ENCODE data around the gene CLEC7A.
A peak's percentile ranks its signal among the peaks of the same experiment; 100 is the strongest.

DNA sequence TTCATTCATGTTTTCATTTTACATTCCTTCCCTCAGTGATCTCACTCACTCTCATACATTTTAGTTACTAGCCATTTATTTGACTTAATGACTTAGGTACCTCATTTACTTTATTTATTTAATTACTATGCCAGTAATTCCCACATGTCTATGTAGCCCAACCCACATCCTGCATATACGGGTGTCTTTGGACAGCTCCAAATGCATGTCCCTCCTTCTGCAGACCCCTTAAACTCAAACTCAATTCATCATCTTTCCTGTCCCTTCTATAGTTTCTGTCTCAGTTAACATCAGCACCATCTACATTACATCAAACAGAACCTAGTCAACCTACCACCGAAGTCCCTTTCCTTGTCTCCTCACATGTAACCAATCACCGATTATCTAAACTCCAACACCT lies 34.0 kb downstream of the CLEC7A start:
- TF ChIP-seq TSHZ1 (tag by site-specific recombination; IDR thresholded peaks at IDR 0.05; ENCODE audit: borderline replicate concordance): no peak
- TF ChIP-seq, protein P1, sequence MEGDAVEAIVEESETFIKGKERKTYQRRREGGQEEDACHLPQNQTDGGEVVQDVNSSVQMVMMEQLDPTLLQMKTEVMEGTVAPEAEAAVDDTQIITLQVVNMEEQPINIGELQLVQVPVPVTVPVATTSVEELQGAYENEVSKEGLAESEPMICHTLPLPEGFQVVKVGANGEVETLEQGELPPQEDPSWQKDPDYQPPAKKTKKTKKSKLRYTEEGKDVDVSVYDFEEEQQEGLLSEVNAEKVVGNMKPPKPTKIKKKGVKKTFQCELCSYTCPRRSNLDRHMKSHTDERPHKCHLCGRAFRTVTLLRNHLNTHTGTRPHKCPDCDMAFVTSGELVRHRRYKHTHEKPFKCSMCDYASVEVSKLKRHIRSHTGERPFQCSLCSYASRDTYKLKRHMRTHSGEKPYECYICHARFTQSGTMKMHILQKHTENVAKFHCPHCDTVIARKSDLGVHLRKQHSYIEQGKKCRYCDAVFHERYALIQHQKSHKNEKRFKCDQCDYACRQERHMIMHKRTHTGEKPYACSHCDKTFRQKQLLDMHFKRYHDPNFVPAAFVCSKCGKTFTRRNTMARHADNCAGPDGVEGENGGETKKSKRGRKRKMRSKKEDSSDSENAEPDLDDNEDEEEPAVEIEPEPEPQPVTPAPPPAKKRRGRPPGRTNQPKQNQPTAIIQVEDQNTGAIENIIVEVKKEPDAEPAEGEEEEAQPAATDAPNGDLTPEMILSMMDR (tag by site-specific recombination; IDR thresholded peaks at IDR 0.05): no peak
- TF ChIP-seq, protein P2, sequence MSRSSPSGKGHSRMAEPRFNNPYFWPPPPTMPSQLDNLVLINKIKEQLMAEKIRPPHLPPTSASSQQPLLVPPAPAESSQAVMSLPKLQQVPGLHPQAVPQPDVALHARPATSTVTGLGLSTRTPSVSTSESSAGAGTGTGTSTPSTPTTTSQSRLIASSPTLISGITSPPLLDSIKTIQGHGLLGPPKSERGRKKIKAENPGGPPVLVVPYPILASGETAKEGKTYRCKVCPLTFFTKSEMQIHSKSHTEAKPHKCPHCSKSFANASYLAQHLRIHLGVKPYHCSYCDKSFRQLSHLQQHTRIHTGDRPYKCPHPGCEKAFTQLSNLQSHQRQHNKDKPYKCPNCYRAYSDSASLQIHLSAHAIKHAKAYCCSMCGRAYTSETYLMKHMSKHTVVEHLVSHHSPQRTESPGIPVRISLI (tag by site-specific recombination; IDR thresholded peaks at IDR 0.05): no peak
- TF ChIP-seq, protein P3, sequence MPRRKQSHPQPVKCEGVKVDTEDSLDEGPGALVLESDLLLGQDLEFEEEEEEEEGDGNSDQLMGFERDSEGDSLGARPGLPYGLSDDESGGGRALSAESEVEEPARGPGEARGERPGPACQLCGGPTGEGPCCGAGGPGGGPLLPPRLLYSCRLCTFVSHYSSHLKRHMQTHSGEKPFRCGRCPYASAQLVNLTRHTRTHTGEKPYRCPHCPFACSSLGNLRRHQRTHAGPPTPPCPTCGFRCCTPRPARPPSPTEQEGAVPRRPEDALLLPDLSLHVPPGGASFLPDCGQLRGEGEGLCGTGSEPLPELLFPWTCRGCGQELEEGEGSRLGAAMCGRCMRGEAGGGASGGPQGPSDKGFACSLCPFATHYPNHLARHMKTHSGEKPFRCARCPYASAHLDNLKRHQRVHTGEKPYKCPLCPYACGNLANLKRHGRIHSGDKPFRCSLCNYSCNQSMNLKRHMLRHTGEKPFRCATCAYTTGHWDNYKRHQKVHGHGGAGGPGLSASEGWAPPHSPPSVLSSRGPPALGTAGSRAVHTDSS (tag by site-specific recombination; IDR thresholded peaks at IDR 0.05): no peak
- TF ChIP-seq ZXDB (tag by site-specific recombination; IDR thresholded peaks at IDR 0.05): no peak
- TF ChIP-seq PATZ1 (tag by site-specific recombination; IDR thresholded peaks at IDR 0.05): no peak
- TF ChIP-seq ZBTB11 (tag by site-specific recombination; conservative IDR thresholded peaks at IDR 0.05; ENCODE audit: low read depth): no peak
- 0 out of 2 replicates have a peak, but pooled peaks have one; percentile 52 for TF ChIP-seq REST (tag by site-specific recombination; IDR thresholded peaks at IDR 0.05)
- no peak for TF ChIP-seq ZNF18 (tag by site-specific recombination; IDR thresholded peaks at IDR 0.05)
- TF ChIP-seq ZNF473 (tag by site-specific recombination; IDR thresholded peaks at IDR 0.05): no peak
- no peak for TF ChIP-seq ZNF626 (tag by site-specific recombination; IDR thresholded peaks at IDR 0.05)
- no peak for TF ChIP-seq ZNF24 (tag by site-specific recombination; IDR thresholded peaks at IDR 0.05)
- TF ChIP-seq ZNF266 (tag by site-specific recombination; IDR thresholded peaks at IDR 0.05; ENCODE audit: low read depth): no peak
- TF ChIP-seq KLF7 (tag by site-specific recombination; IDR thresholded peaks at IDR 0.05; ENCODE audit: borderline replicate concordance): no peak
